HL-60/S4 treated with retinoic acid at 250 ng/mL for 4 days and 3 days (cell line): Measurements from ENCODE around the gene ACTN1.

Source experiments
- in situ Hi-C: fragments of 300-500 bp; cut with MboI; formaldehyde crosslinking; loops from 2 replicates; pipeline ENCODE4 v1.7.0; 2022; ENCODE audit warnings: low sequenced_read_pairs

Gene ACTN1

GRCh38 chr14:68951800-68952530, 27.1 kb downstream of the ACTN1 start:
- in situ Hi-C loops = no loop called here

- in situ Hi-C loops = no loop called here
These were observed 27.9 kb downstream of the ACTN1 start for GRCh38 chr14:68951035-68951797.

GRCh38 chr14:68950111-68950510, 29.0 kb downstream of the ACTN1 start:
- in situ Hi-C loops = no loop called here

GRCh38 chr14:68949601-68949965, 29.5 kb downstream of the ACTN1 start:
- in situ Hi-C loops = no loop called here

GRCh38 chr14:68948686-68949600, 30.2 kb downstream of the ACTN1 start:
- in situ Hi-C loops = no loop called here

- in situ Hi-C loops = no loop called here
These were observed 31.3 kb downstream of the ACTN1 start for GRCh38 chr14:68947802-68948201.

- in situ Hi-C loops = no loop called here
These were observed 32.6 kb downstream of the ACTN1 start for GRCh38 chr14:68946489-68946822.

GRCh38 chr14:68945585-68946488, 33.3 kb downstream of the ACTN1 start:
- in situ Hi-C loops = no loop called here

- in situ Hi-C loops = no loop called here
These were observed 33.9 kb downstream of the ACTN1 start for GRCh38 chr14:68945190-68945584.

GRCh38 chr14:68944162-68944561, 34.9 kb downstream of the ACTN1 start:
- in situ Hi-C loops = no loop called here

- in situ Hi-C loops = no loop called here
These were observed 36.0 kb downstream of the ACTN1 start for GRCh38 chr14:68943107-68943506.

GRCh38 chr14:68942296-68943035, 36.6 kb downstream of the ACTN1 start:
- in situ Hi-C loops = no loop called here

- in situ Hi-C loops = no loop called here
These were observed 37.3 kb downstream of the ACTN1 start for GRCh38 chr14:68941820-68942219.

- in situ Hi-C loops = no loop called here
These were observed 38.4 kb downstream of the ACTN1 start for GRCh38 chr14:68940614-68941185.

GRCh38 chr14:68939893-68940613, 39.0 kb downstream of the ACTN1 start:
- in situ Hi-C loops = no loop called here

- in situ Hi-C loops = no loop called here
These were observed 39.8 kb downstream of the ACTN1 start for GRCh38 chr14:68939181-68939892.

- in situ Hi-C loops = no loop called here
These were observed 40.6 kb downstream of the ACTN1 start for GRCh38 chr14:68938271-68939150.
